ENCODE results near the gene CACYBP. TPM values are rescaled to one million over a fixed set of nuclear protein-coding genes. Genes with fewer than 3 reads are reported as not detected.

CACYBP gene, protein sequence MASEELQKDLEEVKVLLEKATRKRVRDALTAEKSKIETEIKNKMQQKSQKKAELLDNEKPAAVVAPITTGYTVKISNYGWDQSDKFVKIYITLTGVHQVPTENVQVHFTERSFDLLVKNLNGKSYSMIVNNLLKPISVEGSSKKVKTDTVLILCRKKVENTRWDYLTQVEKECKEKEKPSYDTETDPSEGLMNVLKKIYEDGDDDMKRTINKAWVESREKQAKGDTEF
- 152 to 216 TPM (median 163 TPM) in 5 replicates for total RNA-seq (2022; extraction: Qiagen RNA extraction)

DNA sequence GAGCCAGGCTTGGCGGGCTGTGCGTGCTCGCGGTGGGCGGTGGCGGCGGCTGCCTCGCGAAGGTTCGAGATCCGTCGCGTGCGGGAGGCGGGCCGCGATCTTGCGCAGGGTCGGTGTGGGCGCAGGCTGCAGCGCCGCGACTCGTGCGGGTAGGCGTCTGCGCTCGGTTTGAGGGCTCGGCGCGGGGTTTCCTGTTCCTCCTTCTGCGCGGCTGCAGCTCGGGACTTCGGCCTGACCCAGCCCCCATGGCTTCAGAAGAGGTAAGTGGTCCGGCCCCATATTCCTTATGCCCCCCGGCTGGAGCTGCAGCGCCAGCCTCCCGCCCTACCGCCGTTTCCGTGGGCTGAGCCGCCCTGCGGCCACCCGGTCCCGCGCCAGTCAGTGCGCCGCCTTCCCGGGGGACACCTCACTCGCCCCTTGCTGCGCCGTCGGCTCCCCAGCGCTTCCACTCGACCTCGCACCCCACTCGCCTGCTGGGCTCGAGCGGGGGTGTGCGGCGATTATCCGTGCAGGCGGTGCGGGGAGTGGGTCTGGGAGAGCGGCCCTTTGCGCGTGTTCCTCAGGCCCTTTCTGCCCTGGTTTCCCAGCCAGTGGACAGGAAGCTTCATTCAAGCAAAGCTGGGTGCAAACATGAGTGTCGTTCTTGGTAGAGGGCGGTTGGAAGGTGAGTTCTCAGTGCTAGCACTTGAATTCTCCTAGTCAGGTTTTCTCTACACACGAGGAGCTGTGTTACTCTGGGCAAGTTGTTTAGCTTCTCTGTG is at the start of gene CACYBP:
TSS of gene CACYBP (plus strand) at position 12 of the 761 bp plus-strand sequence. CDS start at position 246, 234 bp downstream.

GRCh38 chr1:175023043-175023921 is 23.5 kb downstream of the CACYBP start, which contains the start of gene MRPS14:
Gene MRPS14, minus strand, starts transcription at chr1:175023425. Its CDS starts 17 bp downstream, at chr1:175023408.

Other genes starting within 250 kb of the CACYBP start
- 17.2 to 25.9 TPM (median 25.1 TPM) in 5 replicates for gene MRPS14, start 23.5 kb downstream of the CACYBP start, total RNA-seq (2022; extraction: Qiagen RNA extraction)
- not detected in 5 replicates for gene TNN, start 67.9 kb downstream of the CACYBP start, total RNA-seq (2022; extraction: Qiagen RNA extraction)
- gene KIAA0040, start 192.8 kb downstream of the CACYBP start, total RNA-seq (2022; extraction: Qiagen RNA extraction) = 0.64 to 1.1 TPM (median 0.78 TPM) in 5 replicates